Activated naive CD4-positive, alpha-beta T cell treated with anti-CD3 and anti-CD28 coated beads, Interleukin-2, amount 50 U/mL, for 72 hours (primary cell): ENCODE results near the gene PDGFA. TPM values are rescaled to one million over a fixed set of nuclear protein-coding genes. Genes with fewer than 3 reads are reported as not detected.
A peak's percentile ranks its signal among the peaks of the same experiment; 100 is the strongest.

ENCODE experiments used
- ATAC-seq, 2 donors: fragments of 150-1000 bp; cut with Tn5 transposase; 2 replicates each; pipeline ENCODE4 v1.10.0; 2021; ENCODE audit warnings: mild to moderate bottlenecking in 2 of 2, moderate library complexity in 2 of 2
- DNase-seq, 2 donors: peaks; one replicate each; pipeline ENCODE4 v3.0.0; 2021 to 2022; ENCODE audit warnings: low spot score in 2 of 2
- H3K27ac Mint-ChIP-seq, 2 donors: one replicate each; pipeline ENCODE4 v1.8.0; 2022; ENCODE audit warnings: mild to moderate bottlenecking in 2 of 2, mixed read lengths in 2 of 2
- H3K36me3 Mint-ChIP-seq, 2 donors: one replicate each; pipeline ENCODE4 v1.8.0; 2022; ENCODE audit warnings: mixed read lengths in 2 of 2
- H3K9me3 Mint-ChIP-seq, 2 donors: one replicate each; pipeline ENCODE4 v1.8.0; 2022; ENCODE audit warnings: mixed read lengths in 2 of 2
- total RNA-seq, 2 donors: library from RNA; stranded (reverse); gene quantifications; one replicate each; pipeline ENCODE4 v1.2.3, GENCODE V29; 2022

Gene PDGFA
- total RNA-seq, 2 donors from 2014 or later, result 8.4 to 11.7 TPM

DNA sequence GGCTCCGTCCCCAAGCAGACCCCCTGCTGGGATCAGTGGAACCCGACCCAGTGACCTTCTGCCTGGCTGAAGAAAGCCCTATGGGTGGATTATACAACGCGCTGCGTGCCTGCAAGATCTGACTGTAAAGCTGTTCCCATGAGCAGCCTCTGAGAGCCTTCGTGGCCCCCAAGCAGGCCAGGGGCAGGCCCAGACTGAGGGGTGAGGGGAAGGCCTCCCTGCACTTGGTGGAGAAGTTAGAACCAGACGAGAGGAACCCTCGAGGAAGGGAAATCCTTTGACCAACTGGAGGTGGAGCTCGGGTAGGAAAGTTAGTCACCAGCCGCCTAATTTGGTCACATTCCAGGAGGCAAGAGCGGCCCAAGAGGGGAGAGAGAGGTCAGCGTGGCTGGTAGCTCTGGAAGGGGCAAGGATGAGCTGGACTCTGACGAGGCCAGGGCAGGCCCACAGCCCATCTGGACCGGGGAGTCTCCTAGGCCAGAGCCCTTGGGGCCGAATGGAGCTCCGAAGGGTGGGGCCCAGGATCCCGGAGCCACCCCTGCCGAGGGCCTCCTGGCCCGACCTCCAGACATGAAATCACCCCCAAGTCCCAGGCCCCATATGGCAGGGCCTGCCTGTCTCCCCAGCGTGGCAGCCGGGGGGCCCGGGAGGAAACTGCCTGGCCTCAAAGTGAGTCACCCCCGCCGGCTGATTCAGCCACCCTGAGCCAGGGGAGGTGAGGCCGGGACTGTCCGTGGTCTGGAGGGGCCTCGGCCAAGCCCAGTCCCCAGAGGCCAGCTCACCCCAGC is 23.3 kb upstream of the PDGFA start:
- Mint-ChIP-seq H3K9me3 (peaks cover 0 to 4% of the 10 kb centered on the region in 2 donors), H3K36me3 (peaks cover 0 to 6% of the 10 kb centered on the region in 2 donors), H3K27ac (peak overlapping the region; percentile 36 to 85)
- DNase-seq (no peak), ATAC-seq (peak; percentile 19 to 88)

DNA sequence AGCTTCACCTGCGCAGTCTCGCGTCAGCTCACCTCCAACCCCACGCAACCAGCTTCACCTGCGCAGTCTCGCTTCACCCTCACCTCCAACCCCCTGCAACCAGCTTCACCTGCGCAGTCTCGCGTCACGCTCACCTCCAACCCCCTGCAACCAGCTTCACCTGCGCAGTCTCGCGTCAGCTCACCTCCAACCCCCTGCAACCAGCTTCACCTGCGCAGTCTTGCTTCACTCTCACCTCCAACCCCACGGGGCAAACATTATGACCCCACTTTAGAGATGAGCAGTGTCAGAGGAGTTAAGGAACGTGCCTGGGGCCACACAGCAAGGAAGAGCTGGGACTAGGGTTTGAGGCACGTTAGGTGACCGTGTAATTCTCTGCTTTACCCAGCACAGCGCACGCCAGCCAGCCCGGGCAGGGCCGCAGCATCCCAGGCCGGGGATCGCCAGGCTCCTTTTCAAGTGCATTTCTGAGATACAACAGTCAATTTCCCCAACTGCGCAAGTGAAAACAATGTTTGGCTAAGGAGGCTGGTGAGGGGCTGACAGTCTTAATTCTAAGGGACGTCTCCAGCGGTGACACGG is 22.6 kb upstream of the PDGFA start:
- peaks cover 0 to 6% of the 10 kb centered on the region in 2 donors for H3K36me3 Mint-ChIP-seq
- DNase-seq (no peak), ATAC-seq (no peak)
- H3K9me3 Mint-ChIP-seq, result peaks cover 0 to 4% of the 10 kb centered on the region in 2 donors
- peak overlapping the region in 1 of 2 donors; percentile 36 for H3K27ac Mint-ChIP-seq

DNA sequence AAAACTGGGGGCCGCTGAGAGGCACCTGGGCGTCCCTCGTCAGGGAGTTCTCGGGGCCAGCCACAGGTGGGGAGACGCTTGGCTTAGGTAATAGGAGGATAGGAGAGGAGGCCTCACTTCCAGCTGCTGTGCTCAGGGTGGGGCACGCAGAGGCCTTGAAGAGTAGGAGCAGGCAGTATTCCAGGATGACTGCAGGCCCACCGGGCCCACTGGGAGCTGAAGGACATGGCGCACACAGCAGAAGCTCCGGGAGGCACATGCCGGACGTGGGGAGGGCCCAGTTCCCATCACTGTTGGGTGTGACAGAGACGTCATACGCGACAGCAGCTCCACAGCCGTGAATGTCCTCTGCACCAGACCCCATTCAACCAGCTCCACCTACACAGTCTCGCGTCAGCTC is 22.0 kb upstream of the PDGFA start:
- no peak for ATAC-seq
- peaks cover 0 to 6% of the 10 kb centered on the region in 2 donors for H3K36me3 Mint-ChIP-seq
- H3K27ac Mint-ChIP-seq, result peak overlapping the region in 1 of 2 donors; percentile 36

DNA sequence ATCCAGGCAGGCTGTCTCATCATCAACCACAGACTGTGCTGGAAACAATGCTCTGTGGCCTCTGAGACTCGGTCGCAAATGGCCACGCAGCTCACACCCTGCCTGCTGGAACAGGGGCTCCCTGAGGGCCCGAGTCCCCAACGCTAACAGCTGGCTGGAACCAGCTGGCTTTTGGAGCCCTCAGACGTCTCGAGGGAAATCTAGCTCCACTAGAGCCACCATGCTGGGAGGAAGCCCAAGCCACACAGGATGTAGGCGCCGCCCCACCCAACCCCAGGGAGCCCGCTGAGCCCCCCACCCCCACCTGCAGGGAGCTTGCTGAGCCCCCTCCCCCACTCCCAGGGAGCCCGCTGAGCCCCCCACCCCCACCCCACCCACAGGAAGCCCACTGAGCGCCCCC is 21.4 kb upstream of the PDGFA start:
- peaks cover 0 to 4% of the 10 kb centered on the region in 2 donors for H3K9me3 Mint-ChIP-seq
- peaks cover 0 to 6% of the 10 kb centered on the region in 2 donors for H3K36me3 Mint-ChIP-seq
- peak overlapping the region in 1 of 2 donors; percentile 17 for H3K27ac Mint-ChIP-seq
- DNase-seq (no peak), ATAC-seq (no peak)

More for the DNA sequence above, 22.0 kb upstream of the PDGFA start:
- H3K9me3 Mint-ChIP-seq, result peaks cover 0 to 4% of the 10 kb centered on the region in 2 donors
- no peak for DNase-seq

DNA sequence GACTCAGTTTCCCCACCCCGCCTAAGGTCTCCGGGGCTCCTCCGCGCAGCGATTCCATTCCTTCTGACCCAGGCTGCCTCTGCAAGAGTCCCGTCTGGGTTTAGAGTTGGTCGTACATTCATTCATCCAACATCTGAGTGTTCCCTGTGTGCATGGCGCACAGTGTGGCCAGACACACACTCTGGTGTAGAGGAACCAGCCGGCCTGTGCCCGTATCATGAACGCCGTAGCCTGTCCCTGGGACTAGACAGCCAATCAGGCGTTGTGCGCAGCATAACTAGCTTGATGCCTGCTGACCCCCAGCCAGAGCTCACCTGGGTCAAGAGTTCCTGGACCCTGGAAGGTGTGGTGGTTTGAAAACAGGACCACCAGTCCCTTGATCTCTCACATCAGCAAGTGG is 20.9 kb upstream of the PDGFA start:
- ATAC-seq, result no peak

DNA sequence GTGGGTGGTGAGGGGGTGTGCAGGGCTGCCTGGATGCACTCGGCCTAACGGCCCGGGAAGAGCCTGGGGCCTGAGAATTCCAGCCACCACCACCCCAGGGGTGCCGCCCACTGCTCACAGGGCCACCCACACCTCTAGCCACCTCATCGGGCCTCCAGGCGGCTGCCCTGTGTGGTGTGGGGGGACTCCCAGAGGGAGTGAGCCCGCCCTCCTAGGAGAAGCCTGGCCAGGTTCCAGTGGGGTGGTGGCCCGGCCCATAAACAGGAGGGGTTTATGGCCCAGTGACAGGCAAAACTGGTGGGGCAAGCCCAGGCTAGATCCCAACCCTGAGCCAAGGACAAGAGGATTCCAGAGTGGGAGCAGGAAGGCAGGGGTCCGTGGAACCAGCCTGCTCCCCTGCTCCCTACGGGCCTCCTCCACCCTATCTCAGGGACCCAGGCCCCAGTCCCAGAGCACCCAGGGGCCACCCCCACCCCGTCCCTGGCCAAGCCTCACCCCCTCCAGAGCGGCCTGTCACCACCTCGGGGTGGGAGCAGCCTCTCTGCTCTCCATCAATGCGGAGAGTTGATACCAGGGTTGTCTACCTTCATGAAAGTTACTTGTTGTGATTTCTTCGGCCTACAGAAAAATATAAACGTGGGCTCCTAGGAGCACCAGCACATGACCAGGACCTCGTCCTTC is 20.2 kb upstream of the PDGFA start:
- no peak for ATAC-seq
- no peak for DNase-seq
- Mint-ChIP-seq H3K9me3 (no peaks in the 10 kb centered on the region), H3K27ac (peak overlapping the region in 1 of 2 donors; percentile 17), H3K36me3 (no peaks in the 10 kb centered on the region)

More for the DNA sequence above, 20.9 kb upstream of the PDGFA start:
- Mint-ChIP-seq H3K27ac (peak overlapping the region; percentile 17 to 50), H3K9me3 (peaks cover 0 to 4% of the 10 kb centered on the region in 2 donors), H3K36me3 (peaks cover 0 to 6% of the 10 kb centered on the region in 2 donors)
- no peak for DNase-seq

DNA sequence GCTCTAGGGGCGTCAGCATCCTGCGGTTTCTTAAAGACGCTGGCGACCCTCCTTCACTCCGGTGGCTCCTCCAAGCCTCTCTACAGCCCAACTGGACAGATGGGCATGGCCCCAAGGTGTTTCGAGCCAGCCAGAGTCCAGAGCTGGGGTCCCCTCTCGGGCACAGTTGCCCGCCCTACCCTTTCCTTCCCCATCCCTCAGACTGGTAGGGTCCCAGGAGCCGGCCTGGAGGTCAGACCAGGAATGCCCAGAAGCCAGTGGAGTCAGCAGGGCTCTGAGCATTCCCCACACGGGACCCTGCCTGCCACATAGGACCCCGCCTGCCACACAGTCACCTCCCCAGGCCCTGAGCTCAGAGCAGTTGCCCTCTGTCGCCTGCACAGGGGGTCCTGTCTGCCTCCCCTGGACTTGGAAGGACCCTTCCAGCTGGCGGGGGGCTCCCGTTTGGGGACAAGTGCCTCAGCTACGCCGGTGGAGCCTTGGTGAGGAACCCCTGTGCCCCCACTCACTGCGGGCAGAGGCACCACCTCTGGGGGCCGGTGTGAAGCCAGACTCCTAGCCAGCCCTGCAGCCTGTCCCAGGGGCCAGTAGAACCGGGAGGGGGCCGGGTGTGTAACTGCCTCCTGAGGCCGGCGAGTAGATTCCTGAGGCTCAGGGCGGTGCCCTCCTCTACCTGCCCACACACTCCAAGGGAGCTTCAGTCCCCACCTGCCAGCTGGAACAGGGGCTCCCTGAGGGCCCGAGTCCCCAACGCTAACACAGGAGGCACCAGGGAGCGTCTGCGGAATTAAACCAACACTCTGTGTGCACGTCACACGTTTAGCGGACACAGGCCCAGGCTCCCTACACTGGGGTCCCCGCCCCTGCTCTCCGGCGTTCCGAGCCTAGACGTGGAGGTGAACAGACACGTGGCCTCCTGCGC is 19.4 kb upstream of the PDGFA start:
- peak overlapping the region in 1 of 2 donors; percentile 57 for H3K27ac Mint-ChIP-seq
- no peaks in the 10 kb centered on the region for H3K36me3 Mint-ChIP-seq
- no peaks in the 10 kb centered on the region for H3K9me3 Mint-ChIP-seq
- no peak for ATAC-seq
- no peak for DNase-seq

DNA sequence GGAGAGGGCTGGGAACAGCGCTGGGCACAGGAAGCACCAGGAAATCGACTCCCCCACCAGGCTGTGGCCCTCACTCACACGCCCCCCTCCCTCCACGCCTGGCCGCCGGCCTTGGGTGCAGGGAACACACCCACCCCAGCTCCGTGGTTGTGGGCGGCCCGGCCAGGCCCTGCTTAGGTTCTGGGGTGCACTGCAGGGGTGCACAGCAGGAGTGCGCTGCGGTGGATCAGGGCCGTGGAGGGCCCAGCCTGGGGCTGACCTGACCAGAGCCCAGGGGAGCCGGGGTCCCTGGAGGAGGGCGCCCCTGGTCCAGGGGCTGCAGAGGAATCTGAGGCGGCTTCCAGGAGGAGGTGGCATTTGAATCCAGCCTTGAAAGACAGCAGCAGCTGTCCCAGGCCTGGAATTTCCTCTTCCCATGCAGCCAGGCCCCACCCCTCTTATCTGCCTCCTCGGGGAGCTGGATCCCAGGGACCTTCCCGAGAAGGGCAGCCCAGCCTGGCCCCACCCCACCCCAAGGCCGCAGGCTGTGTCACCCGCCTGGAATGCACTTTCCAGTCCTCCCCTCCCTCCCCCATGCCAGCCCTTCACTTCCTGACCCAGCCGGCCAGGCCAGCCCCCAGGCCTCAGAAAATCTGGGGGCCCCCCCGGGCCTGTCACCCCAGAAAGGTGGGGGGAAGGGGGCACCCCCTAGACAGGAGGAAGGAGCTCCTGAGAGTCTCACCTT is 18.4 kb upstream of the PDGFA start:
- DNase-seq, result no peak
- ATAC-seq, result no peak
- no peaks in the 10 kb centered on the region for H3K36me3 Mint-ChIP-seq
- peak overlapping the region in 1 of 2 donors; percentile 57 for H3K27ac Mint-ChIP-seq
- H3K9me3 Mint-ChIP-seq, result no peaks in the 10 kb centered on the region

DNA sequence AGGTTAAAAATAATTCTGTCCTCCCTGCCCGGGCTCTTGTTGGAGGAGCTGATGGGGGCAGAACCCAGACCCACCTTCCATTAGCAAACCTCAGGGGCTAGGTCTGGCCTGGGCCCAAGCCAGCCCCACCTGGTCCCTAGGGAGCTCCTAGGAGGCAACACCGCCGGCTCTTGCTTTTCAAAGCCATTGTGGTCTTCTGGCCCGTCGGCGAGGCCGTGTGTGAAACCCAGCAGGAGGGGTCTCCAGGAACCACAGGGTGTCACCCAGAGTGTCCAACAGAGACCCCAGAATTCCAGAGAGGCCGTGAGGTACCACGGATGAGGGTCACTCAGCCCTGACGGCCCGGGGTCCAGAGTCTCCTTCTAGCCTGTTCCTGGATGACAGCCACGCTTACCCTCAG is 16.6 kb upstream of the PDGFA start:
- H3K36me3 Mint-ChIP-seq, result no peaks in the 10 kb centered on the region
- no peak overlapping the region for H3K27ac Mint-ChIP-seq
- DNase-seq (no peak), ATAC-seq (no peak)
- H3K9me3 Mint-ChIP-seq, result no peaks in the 10 kb centered on the region

DNA sequence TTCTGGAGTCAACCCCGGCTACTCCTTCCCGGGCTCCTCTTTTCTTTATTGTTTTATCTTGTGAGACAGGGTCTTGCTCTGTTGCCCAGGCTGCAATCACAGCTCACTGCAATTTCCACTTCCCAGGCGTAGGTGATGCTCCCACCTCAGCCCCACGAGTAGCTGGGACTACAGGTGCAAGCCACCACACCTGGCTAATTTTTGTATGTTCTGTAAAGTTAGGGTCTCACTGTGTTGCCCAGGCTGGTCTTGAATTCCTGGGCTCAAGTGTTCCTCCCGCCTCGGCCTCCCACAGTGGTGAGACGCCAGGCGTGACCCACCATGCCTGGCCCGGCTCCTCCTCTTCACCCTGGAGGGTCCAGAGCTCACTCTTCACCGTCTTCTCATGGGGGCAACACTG is 15.3 kb upstream of the PDGFA start:
- no peaks in the 10 kb centered on the region for H3K36me3 Mint-ChIP-seq

DNA sequence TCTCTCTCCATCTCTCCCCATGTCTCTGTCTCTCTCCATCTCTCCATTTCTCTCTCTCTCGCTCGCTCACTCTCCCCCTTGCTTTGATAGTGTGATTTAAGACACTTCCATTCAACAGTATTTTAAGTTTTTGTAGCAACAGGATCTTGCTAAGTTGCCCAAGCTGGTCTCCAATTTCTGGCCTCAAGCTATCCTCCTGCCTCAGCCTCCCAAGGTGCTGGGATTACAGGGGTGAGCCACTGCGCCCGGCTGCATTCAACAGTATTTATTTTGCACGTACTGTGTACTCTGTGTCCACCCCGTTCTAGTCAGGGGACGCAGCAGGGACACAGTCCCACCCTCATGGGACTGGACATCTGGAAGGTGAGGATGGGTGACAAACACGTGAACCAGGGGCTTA is 14.4 kb upstream of the PDGFA start:
- H3K36me3 Mint-ChIP-seq, result no peaks in the 10 kb centered on the region
- H3K27ac Mint-ChIP-seq, result no peak overlapping the region
- ATAC-seq, result no peak
- DNase-seq, result no peak
- no peaks in the 10 kb centered on the region for H3K9me3 Mint-ChIP-seq

More for the DNA sequence above, 15.3 kb upstream of the PDGFA start:
- ATAC-seq (no peak), DNase-seq (no peak)
- peak overlapping the region in 1 of 2 donors; percentile 64 for H3K27ac Mint-ChIP-seq
- H3K9me3 Mint-ChIP-seq, result no peaks in the 10 kb centered on the region

DNA sequence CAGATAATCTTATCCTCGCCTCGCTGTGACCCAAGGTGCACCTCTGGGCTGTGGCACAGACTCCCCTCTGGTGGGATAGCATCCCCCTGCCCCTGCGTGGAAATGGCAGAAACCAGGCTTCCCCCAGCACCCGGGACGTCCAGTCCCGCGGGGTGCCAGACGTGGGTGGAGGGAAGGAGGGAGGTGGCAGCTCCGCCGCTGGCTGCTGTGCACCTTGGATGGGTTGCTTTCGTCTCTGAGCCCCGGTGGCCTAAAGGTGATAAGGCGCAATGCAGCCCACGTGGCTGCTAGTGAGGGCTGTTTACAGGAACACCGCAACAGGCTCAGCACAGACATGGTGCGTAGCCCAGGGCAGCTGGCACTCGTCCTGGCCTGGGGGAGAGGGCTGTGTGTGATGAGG is 13.6 kb upstream of the PDGFA start:
- Mint-ChIP-seq H3K9me3 (no peaks in the 10 kb centered on the region), H3K36me3 (no peaks in the 10 kb centered on the region), H3K27ac (no peak overlapping the region)
- DNase-seq (no peak), ATAC-seq (no peak)

DNA sequence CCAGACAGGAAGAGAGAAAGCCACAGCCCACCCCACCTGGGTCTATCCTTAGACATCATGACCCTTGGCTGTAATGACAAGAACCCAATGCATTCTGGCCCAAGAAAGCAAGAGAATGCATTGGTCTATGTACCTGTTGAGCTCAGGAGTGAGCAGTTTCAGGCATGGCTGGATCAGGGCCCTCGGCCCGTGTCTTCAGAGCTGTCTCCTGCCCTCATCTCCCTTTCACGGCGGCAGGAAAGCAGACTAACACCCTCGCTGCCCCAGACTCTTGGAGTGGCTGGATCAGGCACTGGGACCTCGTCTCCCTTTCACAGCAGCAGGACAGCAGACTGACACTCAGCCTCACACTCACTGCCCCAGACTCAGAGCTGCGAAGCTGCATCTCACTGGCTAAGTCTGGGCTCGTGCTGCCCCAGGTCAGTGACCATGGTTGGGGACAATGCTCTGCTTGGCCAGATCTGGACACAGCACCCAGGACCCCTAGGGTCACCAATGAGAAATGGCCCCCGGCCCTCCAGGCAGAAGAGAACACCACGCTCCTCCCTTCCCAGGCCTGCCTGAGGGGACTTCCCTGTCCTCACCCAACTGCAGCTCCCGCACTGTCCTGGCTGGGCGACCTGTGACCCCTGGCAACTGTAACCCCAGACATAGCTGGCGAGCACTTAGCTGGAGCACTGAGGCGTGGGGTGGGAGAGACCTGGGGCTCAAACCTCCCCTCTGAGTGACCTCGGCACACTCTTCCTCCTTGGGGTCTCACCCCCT is 12.9 kb upstream of the PDGFA start:
- ATAC-seq (peak in 1 of 2 donors; percentile 22), DNase-seq (no peak)
- Mint-ChIP-seq H3K9me3 (no peaks in the 10 kb centered on the region), H3K36me3 (no peaks in the 10 kb centered on the region), H3K27ac (no peak overlapping the region)

DNA sequence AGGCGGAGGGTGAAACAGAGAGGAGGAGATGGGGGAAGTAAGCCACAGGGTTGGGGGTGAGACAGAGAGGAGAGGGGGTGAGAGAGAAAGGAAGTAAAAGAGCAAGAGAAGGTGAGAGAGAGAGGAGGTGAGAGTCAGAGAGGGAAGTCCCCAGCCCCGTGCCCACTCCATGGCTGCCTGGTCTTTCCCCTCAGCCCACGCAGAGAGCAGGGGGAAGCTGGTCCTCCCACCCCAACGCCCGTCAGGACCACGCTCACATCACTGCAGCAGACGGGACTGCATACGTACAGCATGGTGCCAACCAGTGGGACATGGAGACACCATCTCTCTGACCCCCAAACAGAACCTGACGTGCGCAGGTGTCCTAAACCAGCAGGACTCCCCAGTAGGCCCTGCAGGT is 12.1 kb upstream of the PDGFA start:
- ATAC-seq, result peak; percentile 49 to 82
- H3K36me3 Mint-ChIP-seq, result no peaks in the 10 kb centered on the region
- DNase-seq, result no peak
- no peaks in the 10 kb centered on the region for H3K9me3 Mint-ChIP-seq
- H3K27ac Mint-ChIP-seq, result no peak overlapping the region

DNA sequence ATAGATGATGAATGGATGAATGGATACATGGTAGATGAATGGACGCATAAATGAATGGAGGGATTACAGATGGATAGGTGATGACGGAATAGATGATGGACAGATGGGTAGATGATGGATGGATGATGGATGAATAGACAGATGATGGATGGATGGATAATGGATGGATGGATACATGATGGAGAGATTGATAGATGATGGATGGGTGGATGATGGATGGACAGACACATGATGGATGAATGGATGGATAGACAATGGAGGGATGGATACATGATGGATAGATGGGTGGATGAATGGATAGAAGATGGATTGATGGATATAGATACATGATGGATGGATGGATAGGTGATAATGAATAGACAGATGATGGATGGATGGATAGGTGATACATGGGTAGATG is 8.8 kb upstream of the PDGFA start:
- Mint-ChIP-seq H3K27ac (no peak overlapping the region), H3K9me3 (no peaks in the 10 kb centered on the region)
- no peak for ATAC-seq

More for the DNA sequence above, 8.8 kb upstream of the PDGFA start:
- no peak for DNase-seq
- no peaks in the 10 kb centered on the region for H3K36me3 Mint-ChIP-seq
